Measurements from ENCODE around the gene HNRNPH2. TPM values are rescaled to one million over a fixed set of nuclear protein-coding genes. Genes with fewer than 3 reads are reported as not detected.
A peak's percentile ranks its signal among the peaks of the same experiment; 100 is the strongest.

The HNRNPH2 gene, protein sequence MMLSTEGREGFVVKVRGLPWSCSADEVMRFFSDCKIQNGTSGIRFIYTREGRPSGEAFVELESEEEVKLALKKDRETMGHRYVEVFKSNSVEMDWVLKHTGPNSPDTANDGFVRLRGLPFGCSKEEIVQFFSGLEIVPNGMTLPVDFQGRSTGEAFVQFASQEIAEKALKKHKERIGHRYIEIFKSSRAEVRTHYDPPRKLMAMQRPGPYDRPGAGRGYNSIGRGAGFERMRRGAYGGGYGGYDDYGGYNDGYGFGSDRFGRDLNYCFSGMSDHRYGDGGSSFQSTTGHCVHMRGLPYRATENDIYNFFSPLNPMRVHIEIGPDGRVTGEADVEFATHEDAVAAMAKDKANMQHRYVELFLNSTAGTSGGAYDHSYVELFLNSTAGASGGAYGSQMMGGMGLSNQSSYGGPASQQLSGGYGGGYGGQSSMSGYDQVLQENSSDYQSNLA
- total RNA-seq (10 to 100 TPM; 49.2 to 74.9 (median 60.8) TPM), polyA plus RNA-seq (10 to 100 TPM; 30.7 to 50.0 TPM)
- long read RNA-seq, donor 1, transcript HNRNPH2-201 (2 exons, 2,223 nt) = major isoform, 148 of 158 reads
- long read RNA-seq, donor 1, partial matches to known transcripts = 10 of 158 reads
- long read RNA-seq, donor 1, other reads (novel, unspliced or antisense) = 0 of 158 reads
- long read RNA-seq, donor 2, transcript HNRNPH2-201 (2 exons, 2,223 nt) = major isoform, 154 of 165 reads
- long read RNA-seq, donor 2, partial matches to known transcripts = 11 of 165 reads
- long read RNA-seq, donor 2, other reads (novel, unspliced or antisense) = 0 of 165 reads
- long read RNA-seq, donor 3, transcript HNRNPH2-201 (2 exons, 2,223 nt) = major isoform, 440 of 462 reads
- long read RNA-seq, donor 3, partial matches to known transcripts = 22 of 462 reads
- long read RNA-seq, donor 3, other reads (novel, unspliced or antisense) = 0 of 462 reads

DNA sequence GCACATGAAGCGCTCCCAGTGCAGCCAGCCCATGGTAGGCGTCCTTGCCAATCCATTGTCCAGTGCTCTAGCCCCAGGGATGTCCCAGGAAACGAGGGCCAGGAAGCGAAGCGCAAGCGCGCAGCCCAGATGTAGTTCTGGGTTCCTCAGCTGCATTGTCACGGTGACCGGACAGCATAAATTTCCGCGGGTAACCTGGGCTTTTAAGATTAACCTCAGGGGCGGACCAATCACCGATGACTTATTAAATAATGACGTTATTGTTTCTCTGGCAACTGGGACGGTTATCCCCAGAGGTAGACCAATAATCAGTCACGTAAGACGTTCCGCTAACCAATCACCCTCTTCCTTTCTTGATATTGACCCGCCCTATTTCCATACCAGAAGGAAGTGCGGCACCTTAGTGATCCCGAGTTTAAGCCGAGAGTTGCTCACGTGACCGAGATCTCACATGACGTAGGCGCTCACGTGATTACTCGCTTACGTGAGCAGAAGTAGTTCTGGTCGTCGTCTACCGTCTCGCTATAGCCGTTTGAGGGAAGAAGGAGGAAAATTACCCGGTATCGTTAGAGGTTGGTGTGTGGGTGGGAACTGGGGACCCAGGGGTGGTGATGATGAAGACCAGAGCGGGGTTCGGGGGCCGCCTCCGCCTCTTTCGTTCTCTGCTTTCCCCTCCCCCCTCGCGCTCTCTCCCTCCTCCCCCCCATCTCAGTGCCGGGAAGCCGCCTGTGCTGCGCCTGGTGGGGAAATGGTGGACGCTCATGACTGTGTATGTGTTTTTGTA lies at the start of gene HNRNPH2, which contains the start of gene GLA:
TSS of gene HNRNPH2 (plus strand) at position 475 of the 784 bp plus-strand sequence. CDS start 3,767 bp downstream, outside the sequence.
TSS of gene GLA (minus strand) at position 178 of the 784 bp plus-strand sequence. CDS start at position 156, 22 bp downstream.
- ATAC-seq = peak; percentile 97 to 99 (median 99)
- H3K9me3 ChIP-seq = no peaks in the 10 kb centered on the region
- DNase-seq = peak; percentile 81 to 92
- intact Hi-C loops (cut with DNase I) = no loop called here
- 0 to 1% methylated on average over 36 to 47 of the region's 47 CpGs for WGBS, 2 donors
- H3K36me3 ChIP-seq = peaks cover 0 to 23% (median 0%) of the 10 kb centered on the region in 9 donors
- H3K27ac ChIP-seq = peak within 1 kb of the TSS; percentile 72 to 98 (median 91)
- peaks cover 0 to 45% (median 26%) of the 10 kb centered on the region in 9 donors for H3K4me1 ChIP-seq
- TF ChIP-seq, protein P1, sequence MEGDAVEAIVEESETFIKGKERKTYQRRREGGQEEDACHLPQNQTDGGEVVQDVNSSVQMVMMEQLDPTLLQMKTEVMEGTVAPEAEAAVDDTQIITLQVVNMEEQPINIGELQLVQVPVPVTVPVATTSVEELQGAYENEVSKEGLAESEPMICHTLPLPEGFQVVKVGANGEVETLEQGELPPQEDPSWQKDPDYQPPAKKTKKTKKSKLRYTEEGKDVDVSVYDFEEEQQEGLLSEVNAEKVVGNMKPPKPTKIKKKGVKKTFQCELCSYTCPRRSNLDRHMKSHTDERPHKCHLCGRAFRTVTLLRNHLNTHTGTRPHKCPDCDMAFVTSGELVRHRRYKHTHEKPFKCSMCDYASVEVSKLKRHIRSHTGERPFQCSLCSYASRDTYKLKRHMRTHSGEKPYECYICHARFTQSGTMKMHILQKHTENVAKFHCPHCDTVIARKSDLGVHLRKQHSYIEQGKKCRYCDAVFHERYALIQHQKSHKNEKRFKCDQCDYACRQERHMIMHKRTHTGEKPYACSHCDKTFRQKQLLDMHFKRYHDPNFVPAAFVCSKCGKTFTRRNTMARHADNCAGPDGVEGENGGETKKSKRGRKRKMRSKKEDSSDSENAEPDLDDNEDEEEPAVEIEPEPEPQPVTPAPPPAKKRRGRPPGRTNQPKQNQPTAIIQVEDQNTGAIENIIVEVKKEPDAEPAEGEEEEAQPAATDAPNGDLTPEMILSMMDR (IDR thresholded peaks at IDR 0.05) = peak in 1 of 9 donors; percentile 8
- H3K4me3 ChIP-seq = peak within 1 kb of the TSS; percentile 45 to 79 (median 71)
- no peaks in the 10 kb centered on the region for H3K27me3 ChIP-seq

DNA sequence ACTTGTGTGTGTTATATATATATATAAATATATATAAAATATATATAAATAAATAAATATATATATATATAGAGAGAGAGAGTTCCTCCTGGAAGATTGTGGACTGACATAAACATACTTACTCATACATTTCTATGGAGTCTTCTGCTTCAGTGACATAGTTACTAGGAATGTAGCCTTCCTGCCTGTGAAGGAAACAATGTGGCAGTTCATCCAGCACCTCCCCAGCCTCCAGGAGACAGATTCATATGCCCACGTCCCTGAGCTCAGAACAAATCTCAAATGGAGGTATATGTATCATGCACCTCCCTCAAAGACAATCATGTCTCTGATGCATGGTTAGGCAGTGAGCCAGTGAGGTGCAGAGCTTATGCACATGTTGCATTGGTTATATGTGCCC lies 48.1 kb upstream of the HNRNPH2 start:
- TF ChIP-seq, protein P1 (IDR thresholded peaks at IDR 0.05) = no peak
- intact Hi-C loops (cut with DNase I) = no loop called here
- 24 to 57% methylated on average over 1 of the region's 1 CpG for WGBS, 2 donors

DNA sequence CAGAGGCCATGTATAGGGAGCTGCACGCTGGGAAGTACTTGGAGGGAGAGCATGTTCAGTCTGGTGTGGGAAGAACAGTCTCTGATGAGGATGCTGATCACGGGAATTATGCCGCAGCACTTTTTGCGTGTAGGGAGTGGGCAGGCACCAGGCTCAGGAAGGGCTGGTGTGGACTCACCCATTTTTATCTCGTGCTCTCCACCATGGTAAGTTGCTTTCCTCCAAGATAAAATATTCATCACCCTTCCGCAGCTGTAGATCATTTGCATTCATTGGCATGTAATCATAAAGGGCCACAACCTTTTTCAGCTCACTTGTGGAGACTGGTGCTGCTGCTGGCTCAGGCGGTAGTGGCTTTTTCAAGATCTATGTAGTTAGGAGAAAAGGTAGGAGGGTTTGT lies 47.6 kb upstream of the HNRNPH2 start:
- intact Hi-C loops (cut with DNase I) = no loop called here
- WGBS, 2 donors = 28 to 41% methylated on average over 7 of the region's 7 CpGs

More for the DNA sequence above, 48.1 kb upstream of the HNRNPH2 start:
- ATAC-seq (no peak), DNase-seq (no peak)
- Histone ChIP-seq H3K27me3 (peaks cover 0 to 35% (median 0%) of the 10 kb centered on the region in 7 donors), H3K4me3 (no peak overlapping the region), H3K27ac (no peak overlapping the region), H3K4me1 (no peaks in the 10 kb centered on the region), H3K9me3 (no peaks in the 10 kb centered on the region), H3K36me3 (peaks cover 0 to 15% (median 0%) of the 10 kb centered on the region in 9 donors)

More for the DNA sequence above, 47.6 kb upstream of the HNRNPH2 start:
- H3K9me3 ChIP-seq = no peaks in the 10 kb centered on the region
- no peak overlapping the region for H3K27ac ChIP-seq
- DNase-seq = no peak
- H3K4me1 ChIP-seq = no peaks in the 10 kb centered on the region
- no peak overlapping the region for H3K4me3 ChIP-seq
- ATAC-seq = no peak
- H3K27me3 ChIP-seq = peaks cover 0 to 38% (median 0%) of the 10 kb centered on the region in 7 donors
- H3K36me3 ChIP-seq = peaks cover 0 to 15% (median 0%) of the 10 kb centered on the region in 9 donors
- TF ChIP-seq, protein P1 (IDR thresholded peaks at IDR 0.05) = no peak
